NCI-H510A treated with DMSO at 0.1 percent for 48 hours (cell line): Measurements from ENCODE around the gene EGFL8.

Experiments
- DNase-seq: peaks from one replicate; lab custom pipeline; 2025; lab: John Stamatoyannopoulos, UW

Gene EGFL8

GRCh38 chr6:32146687-32147086 lies 17.7 kb upstream of the EGFL8 start:
- DNase-seq = no peak

- no peak for DNase-seq
Measured at GRCh38 chr6:32147401-32148132, 16.8 kb upstream of the EGFL8 start.

DNA sequence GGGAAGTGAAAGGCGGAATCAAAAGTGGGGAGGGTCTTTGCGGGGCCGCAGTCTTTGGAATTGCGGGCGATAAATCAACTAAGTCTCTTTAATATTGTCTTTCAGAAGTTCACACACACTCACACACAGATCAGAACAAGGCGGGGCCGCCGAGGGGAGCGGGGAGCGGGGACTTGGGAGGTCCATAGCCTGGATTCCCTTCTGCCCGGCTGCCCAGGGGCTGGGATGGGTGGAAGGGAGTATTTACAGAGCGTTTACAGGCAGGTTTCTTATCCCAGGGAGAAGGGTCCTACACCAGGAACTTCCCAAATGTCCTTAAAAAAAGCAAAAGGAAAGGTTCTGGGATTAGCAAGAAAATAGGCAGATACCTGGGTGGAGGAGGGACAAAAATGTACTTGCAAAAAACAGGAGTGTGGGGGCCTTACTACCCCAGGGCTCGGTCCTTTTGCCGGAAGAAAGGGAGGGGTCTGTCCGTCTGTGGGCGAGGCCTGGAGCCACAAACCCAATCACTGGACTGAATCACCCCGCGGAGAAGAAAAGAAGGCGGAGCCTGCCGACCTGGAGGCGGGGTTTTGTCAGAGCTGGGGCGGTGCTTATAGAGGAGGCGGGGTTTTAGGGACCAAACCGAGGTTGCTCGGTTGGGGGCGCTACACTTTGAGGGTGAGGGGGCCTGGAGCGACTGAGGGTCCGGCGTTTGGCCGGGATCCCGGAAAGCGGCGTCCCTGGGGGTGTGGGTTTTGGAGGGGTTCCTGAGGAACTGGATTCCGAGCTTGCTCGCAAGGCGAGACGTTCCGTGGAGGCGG lies 15.9 kb upstream of the EGFL8 start:
- DNase-seq = no peak

GRCh38 chr6:32149092-32149755 lies 15.2 kb upstream of the EGFL8 start:
- no peak for DNase-seq

DNA sequence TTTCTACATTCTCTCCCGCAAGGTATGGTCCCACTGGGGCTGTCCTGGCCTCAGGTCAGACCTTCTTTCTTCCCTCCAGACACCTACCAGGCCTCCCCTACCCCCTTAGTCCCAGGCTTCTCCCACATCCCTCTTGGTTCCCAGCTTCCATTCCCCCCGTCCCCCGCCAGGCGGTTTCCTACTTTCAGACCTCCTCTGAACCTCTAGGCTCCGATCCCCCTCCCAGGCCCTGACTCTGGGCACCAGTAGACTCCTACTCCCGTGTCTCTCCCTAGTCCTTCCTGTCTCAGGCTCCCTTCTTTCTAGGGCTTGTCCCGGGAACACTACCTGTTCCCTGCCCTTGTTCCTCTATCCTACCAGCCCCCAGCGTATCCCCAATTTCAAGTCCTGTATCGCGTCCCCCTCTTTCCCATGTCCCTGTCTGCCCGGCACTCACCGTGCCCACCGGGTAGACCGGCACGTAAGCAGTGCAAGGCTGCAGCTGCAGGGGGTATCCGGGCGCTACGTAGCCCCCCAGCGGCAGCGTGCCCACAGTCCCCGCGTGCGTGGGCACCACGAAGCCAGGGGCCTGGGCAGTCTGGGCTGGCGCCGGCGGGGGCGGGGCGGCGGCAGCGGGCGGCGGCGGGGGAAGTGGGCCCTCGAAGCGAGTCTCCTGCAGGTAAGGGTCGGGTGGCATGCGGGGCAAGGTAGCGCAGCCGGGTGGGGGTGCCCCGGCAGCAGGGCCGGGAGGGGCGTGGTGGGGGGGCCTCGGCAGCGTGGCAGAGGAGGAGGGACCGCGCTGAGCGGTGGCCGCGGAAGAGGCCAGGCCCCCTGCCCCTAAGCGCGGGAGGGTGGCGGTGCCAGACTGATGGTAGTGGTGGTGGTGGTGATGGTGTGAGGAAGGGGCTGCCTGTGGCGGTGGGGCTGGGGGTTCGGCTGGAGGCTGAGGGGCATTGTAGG lies 14.2 kb upstream of the EGFL8 start:
- DNase-seq = no peak

- no peak for DNase-seq
Measured at GRCh38 chr6:32151181-32151862, 13.1 kb upstream of the EGFL8 start.

GRCh38 chr6:32151863-32152768 lies 12.3 kb upstream of the EGFL8 start, which contains the start of gene PRRT1:
Gene PRRT1, minus strand, starts transcription at chr6:32151939. Its CDS starts 112 bp downstream, at chr6:32151827.
- no peak for DNase-seq

DNA sequence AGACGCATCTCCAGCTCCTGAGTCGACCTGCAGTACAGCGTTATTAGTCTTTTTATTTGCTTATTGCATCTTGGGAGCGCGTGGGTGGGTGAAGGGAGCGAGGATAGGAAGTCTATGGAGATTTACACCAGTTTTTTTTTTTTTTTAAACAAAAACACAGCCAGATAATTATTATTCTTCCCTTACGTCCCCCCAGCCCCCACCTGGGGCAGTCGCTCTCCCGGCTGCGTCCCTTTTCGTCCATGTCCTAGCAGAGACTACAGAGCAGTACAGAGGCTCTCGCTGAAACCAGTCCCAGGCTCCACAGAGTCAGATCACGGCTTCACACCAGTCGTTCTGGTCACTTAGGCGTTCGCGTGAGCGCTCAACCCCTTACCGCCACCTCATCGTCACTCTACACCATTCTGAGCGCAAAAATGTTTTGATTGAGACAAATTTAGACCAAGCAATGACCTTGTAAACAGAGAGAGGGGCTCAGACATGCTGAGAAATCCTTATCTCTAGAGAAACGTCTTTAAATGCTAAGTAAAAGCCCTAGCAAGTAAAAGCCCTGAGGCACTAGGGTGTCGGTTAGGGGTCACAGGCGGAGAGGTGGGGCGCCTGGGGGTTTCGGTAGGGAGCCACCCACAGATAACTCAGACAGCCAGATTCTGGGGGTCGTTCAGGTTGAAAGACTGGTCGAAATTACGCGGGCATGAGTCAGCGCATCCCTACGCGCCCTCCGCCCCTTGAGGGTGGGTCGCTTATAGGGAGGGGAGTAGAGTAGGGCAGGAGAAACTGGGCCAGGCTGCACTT lies 11.4 kb upstream of the EGFL8 start:
- no peak for DNase-seq

GRCh38 chr6:32153564-32154513 lies 10.6 kb upstream of the EGFL8 start, which contains the start of gene PPT2:
Gene PPT2, plus strand, starts transcription at chr6:32154141. Its CDS starts 454 bp downstream, at chr6:32154595.
- DNase-seq = peak; percentile 83

DNA sequence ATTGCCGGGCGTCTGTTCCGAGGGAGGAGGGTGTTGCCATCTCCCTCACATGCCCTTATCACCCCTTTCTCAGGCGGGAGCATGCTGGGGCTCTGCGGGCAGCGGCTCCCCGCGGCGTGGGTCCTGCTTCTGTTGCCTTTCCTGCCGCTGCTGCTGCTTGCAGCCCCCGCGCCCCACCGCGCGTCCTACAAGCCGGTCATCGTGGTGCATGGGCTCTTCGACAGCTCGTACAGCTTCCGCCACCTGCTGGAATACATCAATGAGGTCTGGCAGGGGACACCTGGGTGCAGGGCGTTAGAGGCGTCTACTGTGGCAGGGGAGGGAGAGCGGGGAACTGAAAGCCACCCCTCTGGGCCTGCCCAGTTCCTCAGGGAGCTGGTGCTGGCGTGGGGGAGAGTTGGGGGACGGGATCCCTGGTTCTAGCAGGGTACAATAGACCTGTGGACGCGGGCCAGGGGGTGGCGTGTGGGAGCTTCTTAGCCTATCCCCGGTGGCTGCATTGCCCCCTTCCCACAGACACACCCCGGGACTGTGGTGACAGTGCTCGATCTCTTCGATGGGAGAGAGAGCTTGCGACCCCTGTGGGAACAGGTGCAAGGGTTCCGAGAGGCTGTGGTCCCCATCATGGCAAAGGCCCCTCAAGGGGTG lies 9.8 kb upstream of the EGFL8 start:
- DNase-seq = peak; percentile 81

- no peak for DNase-seq
Measured at GRCh38 chr6:32156891-32157290, 7.5 kb upstream of the EGFL8 start.

DNA sequence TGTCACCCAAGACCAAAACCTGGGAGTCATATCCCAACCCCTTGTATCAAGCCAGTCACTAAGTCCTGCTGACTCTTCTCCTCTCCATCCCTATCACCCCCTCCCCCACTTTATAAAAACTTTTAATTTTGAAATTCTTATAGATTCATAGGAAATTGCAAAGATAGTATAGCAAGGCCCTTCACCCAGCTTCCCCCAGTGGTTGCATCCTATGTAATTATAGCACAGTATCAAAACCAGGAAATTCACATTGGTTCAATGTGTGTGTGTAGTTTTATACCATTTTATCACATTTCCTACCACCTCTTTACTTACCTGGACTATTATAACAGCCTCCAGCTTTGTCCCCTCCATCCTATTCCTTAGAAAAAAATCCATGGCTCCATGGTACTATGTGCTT lies 6.3 kb upstream of the EGFL8 start:
- DNase-seq = no peak

DNA sequence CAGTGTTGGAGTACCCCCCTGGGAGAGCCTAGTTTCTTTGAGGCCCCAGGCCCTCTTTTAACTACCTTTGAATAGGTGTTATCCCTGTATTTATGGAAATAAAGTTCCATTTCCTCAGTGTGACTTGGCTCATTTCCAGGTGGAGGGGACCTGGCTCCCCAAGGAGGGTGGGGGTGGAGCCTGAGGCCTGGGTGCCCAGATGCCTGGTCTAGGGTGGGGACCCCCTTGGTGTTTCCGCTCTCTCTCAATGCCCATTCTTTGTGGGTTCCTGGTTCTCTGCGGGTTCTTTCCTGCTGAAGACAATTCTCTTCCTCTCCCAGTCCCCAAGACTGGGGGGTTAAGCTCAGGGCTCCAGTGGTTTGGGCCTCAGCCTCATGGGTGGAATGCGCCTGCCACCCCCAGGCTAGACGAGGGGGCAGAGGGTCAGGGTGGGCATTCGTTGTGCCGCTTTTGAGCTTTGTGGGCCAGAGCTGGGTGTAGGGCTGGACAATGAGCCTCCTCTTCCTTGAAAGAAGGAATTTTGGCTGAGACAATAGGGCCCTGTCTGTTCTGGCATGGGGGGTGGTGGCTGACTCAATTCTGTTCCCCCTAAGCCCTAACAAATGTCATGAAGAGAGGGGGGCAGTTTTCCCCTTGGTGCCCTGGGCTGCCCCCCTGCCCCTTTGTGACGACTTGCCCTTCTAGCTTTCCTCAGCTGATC lies 686 bp upstream of the EGFL8 start:
- no peak for DNase-seq

GRCh38 chr6:32166411-32167061 lies 2.1 kb downstream of the EGFL8 start:
- no peak for DNase-seq

- no peak for DNase-seq
Measured at GRCh38 chr6:32167154-32167760, 2.9 kb downstream of the EGFL8 start.

DNA sequence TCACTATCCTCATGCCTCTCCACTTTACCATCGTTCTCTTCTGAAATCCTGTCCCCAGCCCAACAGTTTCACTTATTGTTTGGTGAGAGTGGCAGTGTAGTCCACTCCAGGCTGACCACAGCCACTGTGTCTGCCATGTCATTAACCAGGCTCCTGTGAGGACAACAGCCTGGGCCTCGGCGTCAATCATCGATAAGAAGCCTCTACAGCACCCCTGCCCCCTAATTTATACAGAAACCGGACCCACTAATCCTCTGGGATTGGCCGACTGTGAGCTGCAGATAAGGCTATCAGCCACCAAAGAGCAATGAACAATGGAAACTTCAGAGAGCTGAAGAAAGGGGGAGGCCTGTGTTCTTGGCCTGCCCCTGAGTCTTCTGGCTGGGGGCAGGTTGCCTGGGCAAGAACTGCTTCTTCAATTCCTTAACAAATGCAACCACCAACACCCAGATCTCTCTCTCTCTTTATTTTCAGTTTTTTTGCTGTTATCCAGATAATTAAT lies 3.4 kb downstream of the EGFL8 start:
- no peak for DNase-seq
